Measurements from ENCODE around the gene CREB3. TPM values are rescaled to one million over a fixed set of nuclear protein-coding genes. Genes with fewer than 3 reads are reported as not detected.

CREB3 gene
- total and polyA plus RNA-seq, 2 of the 4 experiments (the other 2 are of a cell fraction), result 60.7 to 106 TPM

- Histone ChIP-seq H3K36me3 (ENCODE audit: control insufficient read depth, insufficient read depth, low read length) (peaks cover 33% of the 10 kb centered on the region), H3K4me3 (ENCODE audit: insufficient read depth, low read depth, low read length) (peak within 1 kb of the TSS; percentile 83), H3K23ac (ENCODE audit: low read depth, low read length) (peak within 1 kb of the TSS; percentile 96), H4K91ac (ENCODE audit: insufficient read depth, low read depth, low read length) (peak within 1 kb of the TSS; percentile 99), H4K8ac (ENCODE audit: low read depth in 2 of 2, low read length in 2 of 2) (peak within 1 kb of the TSS; percentile 93 to 98), H2BK120ac (ENCODE audit: low read depth, low read length) (peak within 1 kb of the TSS; percentile 86), H3K9me1 (ENCODE audit: insufficient read depth, low read length) (peaks cover 19% of the 10 kb centered on the region), H3K4me1 (ENCODE audit: control insufficient read depth, insufficient read depth, low read length) (peaks cover 26% of the 10 kb centered on the region), H2AK5ac (ENCODE audit: low read depth, low read length) (peak within 1 kb of the TSS; percentile 97), H3K18ac (ENCODE audit: low read depth, low read length) (peak within 1 kb of the TSS; percentile 93), H3K4me2 (ENCODE audit: low read depth, low read length) (peak within 1 kb of the TSS; percentile 97), H3K4ac (ENCODE audit: low read depth, low read length) (peak within 1 kb of the TSS; percentile 99), H2AFZ (replicated peaks; ENCODE audit: low read length, poor library complexity) (peak within 1 kb of the TSS; percentile 85), H3K9me3 (ENCODE audit: control insufficient read depth, insufficient read depth, low read length) (no peaks in the 10 kb centered on the region), H4K5ac (ENCODE audit: low read depth, low read length) (peak within 1 kb of the TSS; percentile 73), H2BK5ac (ENCODE audit: low read depth, low read length, poor library complexity, severe bottlenecking) (peak within 1 kb of the TSS; percentile 98), H3K14ac (replicated peaks; ENCODE audit: low read depth, low read length) (peak within 1 kb of the TSS; percentile 100), H2BK15ac (ENCODE audit: low read depth, low read length) (peak within 1 kb of the TSS; percentile 95; the same call in 2 of the 3 replicates), H3K9ac (ENCODE audit: low read depth, low read length) (peak within 1 kb of the TSS; percentile 98), H2BK20ac (ENCODE audit: low read depth, low read length) (peak within 1 kb of the TSS; percentile 82), H3K79me1 (ENCODE audit: low read depth in 1 of 2, low read length in 2 of 2) (peaks cover 0 to 60% of the 10 kb centered on the region in 2 experiments; a peak in 3 of 4 replicates), H4K20me1 (ENCODE audit: insufficient read depth, low read length) (peaks cover 50% of the 10 kb centered on the region), H3K27me3 (ENCODE audit: control insufficient read depth, insufficient read depth, low read length) (no peaks in the 10 kb centered on the region), H3K27ac (ENCODE audit: insufficient read depth, low read length) (peak within 1 kb of the TSS; percentile 98), H2AK9ac (replicated peaks; ENCODE audit: low read depth, low read length, poor library complexity) (peak within 1 kb of the TSS; percentile 98), H3K56ac (ENCODE audit: extremely low read depth, insufficient read depth, low read length) (peak within 1 kb of the TSS; percentile 97)
- in situ Hi-C loops (cut with MboI; ENCODE audit: low sequenced_read_pairs), result no loop called here
- WGBS, 2 experiments (ENCODE audit: extremely low coverage in 2 of 2, insufficient read length in 1 of 2), result 0% methylated on average over 13 of the region's 61 CpGs; no CpG with 5 or more reads in 1 of the 2 experiments
- ATAC-seq (ENCODE audit: low read depth), result peak; percentile 66
- dilution Hi-C loops (cut with HindIII; ENCODE audit: low sequenced_read_pairs, unreplicated experiment), result no loop called here
- ChIA-PET CTCF (interaction anchor here (0.7 to 1.2 kb wide), 2 partner anchors 29 to 38 kb away, joined by 3 to 4 read pairs; no protein-coding TSS in a partner anchor), POLR2A (ENCODE audit: unreplicated experiment) (interaction anchor here (0.5 to 2.6 kb wide), 12 partner anchors 9 to 204 kb away, joined by 3 to 25 read pairs (median 5); partner anchors contain the start of gene TLN1)
- intact Hi-C loops (cut with micrococcal nuclease), result loop anchor here (2.0 to 10.0 kb wide), 3 partner anchors 32 to 85 kb away; partner anchors contain the start of genes CCDC107, RMRP and TESK1
- peak; percentile 90 for DNase-seq
- TSS peak; percentile 63 for BruUV-seq (replicated peaks)
- TF ChIP-seq CTCF (conservative IDR thresholded peaks at IDR 0.05; ENCODE audit: low read depth, low read length), result no peak
- peak; percentile 92 for TF ChIP-seq MXI1 (IDR thresholded peaks at IDR 0.05; ENCODE audit: borderline replicate concordance, low read depth, low read length)
- TF ChIP-seq RAD21 (IDR thresholded peaks at IDR 0.05; ENCODE audit: low read length), result no peak
- TF ChIP-seq, protein P1, sequence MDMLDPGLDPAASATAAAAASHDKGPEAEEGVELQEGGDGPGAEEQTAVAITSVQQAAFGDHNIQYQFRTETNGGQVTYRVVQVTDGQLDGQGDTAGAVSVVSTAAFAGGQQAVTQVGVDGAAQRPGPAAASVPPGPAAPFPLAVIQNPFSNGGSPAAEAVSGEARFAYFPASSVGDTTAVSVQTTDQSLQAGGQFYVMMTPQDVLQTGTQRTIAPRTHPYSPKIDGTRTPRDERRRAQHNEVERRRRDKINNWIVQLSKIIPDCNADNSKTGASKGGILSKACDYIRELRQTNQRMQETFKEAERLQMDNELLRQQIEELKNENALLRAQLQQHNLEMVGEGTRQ (IDR thresholded peaks at IDR 0.05; ENCODE audit: low read depth, low read length), result no peak
- TF ChIP-seq POLR2A (IDR thresholded peaks at IDR 0.05; ENCODE audit: low read depth, low read length), result peak; percentile 99
- no peak for TF ChIP-seq CEBPB (IDR thresholded peaks at IDR 0.05; ENCODE audit: low read depth, low read length)
- TF ChIP-seq CHD1 (IDR thresholded peaks at IDR 0.05; ENCODE audit: low read depth, low read length), result no peak
- no peak for TF ChIP-seq MAFK (IDR thresholded peaks at IDR 0.05; ENCODE audit: low read depth, low read length)
- TF ChIP-seq, protein P2, sequence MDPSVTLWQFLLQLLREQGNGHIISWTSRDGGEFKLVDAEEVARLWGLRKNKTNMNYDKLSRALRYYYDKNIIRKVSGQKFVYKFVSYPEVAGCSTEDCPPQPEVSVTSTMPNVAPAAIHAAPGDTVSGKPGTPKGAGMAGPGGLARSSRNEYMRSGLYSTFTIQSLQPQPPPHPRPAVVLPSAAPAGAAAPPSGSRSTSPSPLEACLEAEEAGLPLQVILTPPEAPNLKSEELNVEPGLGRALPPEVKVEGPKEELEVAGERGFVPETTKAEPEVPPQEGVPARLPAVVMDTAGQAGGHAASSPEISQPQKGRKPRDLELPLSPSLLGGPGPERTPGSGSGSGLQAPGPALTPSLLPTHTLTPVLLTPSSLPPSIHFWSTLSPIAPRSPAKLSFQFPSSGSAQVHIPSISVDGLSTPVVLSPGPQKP (IDR thresholded peaks at IDR 0.05; ENCODE audit: borderline replicate concordance, low read depth, low read length), result no peak
- TF ChIP-seq SMC3 (IDR thresholded peaks at IDR 0.05; ENCODE audit: low read depth, low read length), result no peak
- TF ChIP-seq FOS (IDR thresholded peaks at IDR 0.05; ENCODE audit: low read depth, low read length), result no peak
- no peak for TF ChIP-seq RCOR1 (IDR thresholded peaks at IDR 0.05; ENCODE audit: insufficient replicate concordance, low read length)
- TF ChIP-seq RFX5 (IDR thresholded peaks at IDR 0.05; ENCODE audit: low read depth, low read length), result no peak
- peak; percentile 69; the same call in 1 of the 2 replicates for TF ChIP-seq MAZ (IDR thresholded peaks at IDR 0.05; ENCODE audit: borderline replicate concordance, low read depth, low read length)
Observed at GRCh38 chr9:35689542-35690293, 42.7 kb upstream of the CREB3 start, which contains the start of gene TPM2. TPM2 (minus strand) TSS chr9:35689925; CDS start chr9:35689817, 108 bp downstream.

Data from IMR-90 (cell line).